ENCODE data around the gene LRRC7. TPM values are rescaled to one million over a fixed set of nuclear protein-coding genes. Genes with fewer than 3 reads are reported as not detected.

LRRC7 gene
- total RNA-seq, 1 experiment from 2014 or later = not detected

- no peak overlapping the region for H3K4me3 ChIP-seq (ENCODE audit: low read depth, low read length, poor library complexity, severe bottlenecking)
- TF ChIP-seq EZH2 (IDR thresholded peaks at IDR 0.05; ENCODE audit: borderline replicate concordance, low read depth, low read length, poor library complexity, severe bottlenecking) (no peak), CTCF (conservative IDR thresholded peaks at IDR 0.05; ENCODE audit: low read depth, low read length) (no peak)
- H3K36me3 ChIP-seq (ENCODE audit: insufficient read depth, low read length, poor library complexity, severe bottlenecking) = no peaks in the 10 kb centered on the region
- no peak for DNase-seq (ENCODE audit: low spot score)
- H3K27me3 ChIP-seq (replicated peaks; ENCODE audit: insufficient read depth, low read depth, low read length, poor library complexity) = no peaks in the 10 kb centered on the region
- no peaks in the 10 kb centered on the region for H3K4me1 ChIP-seq (ENCODE audit: insufficient read depth, low read length, poor library complexity, severe bottlenecking)
- BruUV-seq (replicated peaks) = no TSS peak
- ChIA-PET POLR2A (ENCODE audit: low non-redundant PET) (no interaction called here), CTCF (no interaction called here)
- H3K27ac ChIP-seq (ENCODE audit: low read depth, low read length, poor library complexity, severe bottlenecking) = no peak overlapping the region
- H3K9me3 ChIP-seq (ENCODE audit: low read depth, low read length, poor library complexity, severe bottlenecking) = no peaks in the 10 kb centered on the region
- intact Hi-C loops (cut with micrococcal nuclease; ENCODE audit: unreplicated experiment) = no loop called here
These were observed 71.0 kb downstream of the LRRC7 start for GRCh38 chr1:69638673-69639072.

GRCh38 chr1:69639159-69639558 lies 71.4 kb downstream of the LRRC7 start:
- intact Hi-C loops (cut with micrococcal nuclease; ENCODE audit: unreplicated experiment) = no loop called here
- ChIA-PET CTCF (no interaction called here), POLR2A (ENCODE audit: low non-redundant PET) (no interaction called here)
- H3K27me3 ChIP-seq (replicated peaks; ENCODE audit: insufficient read depth, low read depth, low read length, poor library complexity) = no peaks in the 10 kb centered on the region
- H3K36me3 ChIP-seq (ENCODE audit: insufficient read depth, low read length, poor library complexity, severe bottlenecking) = no peaks in the 10 kb centered on the region
- H3K4me3 ChIP-seq (ENCODE audit: low read depth, low read length, poor library complexity, severe bottlenecking) = no peak overlapping the region
- H3K4me1 ChIP-seq (ENCODE audit: insufficient read depth, low read length, poor library complexity, severe bottlenecking) = no peaks in the 10 kb centered on the region
- BruUV-seq (replicated peaks) = no TSS peak
- H3K27ac ChIP-seq (ENCODE audit: low read depth, low read length, poor library complexity, severe bottlenecking) = no peak overlapping the region
- no peak for DNase-seq (ENCODE audit: low spot score)
- no peaks in the 10 kb centered on the region for H3K9me3 ChIP-seq (ENCODE audit: low read depth, low read length, poor library complexity, severe bottlenecking)
- TF ChIP-seq CTCF (conservative IDR thresholded peaks at IDR 0.05; ENCODE audit: low read depth, low read length) (no peak), EZH2 (IDR thresholded peaks at IDR 0.05; ENCODE audit: borderline replicate concordance, low read depth, low read length, poor library complexity, severe bottlenecking) (no peak)

- no TSS peak for BruUV-seq (replicated peaks)
- H3K27me3 ChIP-seq (replicated peaks; ENCODE audit: insufficient read depth, low read depth, low read length, poor library complexity) = no peaks in the 10 kb centered on the region
- intact Hi-C loops (cut with micrococcal nuclease; ENCODE audit: unreplicated experiment) = no loop called here
- TF ChIP-seq CTCF (conservative IDR thresholded peaks at IDR 0.05; ENCODE audit: low read depth, low read length) = no peak
- TF ChIP-seq EZH2 (IDR thresholded peaks at IDR 0.05; ENCODE audit: borderline replicate concordance, low read depth, low read length, poor library complexity, severe bottlenecking) = no peak
- POLR2A ChIA-PET (ENCODE audit: low non-redundant PET) = no interaction called here
- no peaks in the 10 kb centered on the region for H3K9me3 ChIP-seq (ENCODE audit: low read depth, low read length, poor library complexity, severe bottlenecking)
- H3K27ac ChIP-seq (ENCODE audit: low read depth, low read length, poor library complexity, severe bottlenecking) = no peak overlapping the region
- no peak for DNase-seq (ENCODE audit: low spot score)
- peaks cover under 1% of the 10 kb centered on the region for H3K4me1 ChIP-seq (ENCODE audit: insufficient read depth, low read length, poor library complexity, severe bottlenecking)
- H3K36me3 ChIP-seq (ENCODE audit: insufficient read depth, low read length, poor library complexity, severe bottlenecking) = no peaks in the 10 kb centered on the region
- CTCF ChIA-PET = no interaction called here
- H3K4me3 ChIP-seq (ENCODE audit: low read depth, low read length, poor library complexity, severe bottlenecking) = no peak overlapping the region
These were observed 75.5 kb downstream of the LRRC7 start for GRCh38 chr1:69643266-69643665.
